HAP-1 (cell line): Measurements from ENCODE around the gene TRRAP.

ENCODE experiments used
- DNase-seq, 2 experiments: peaks; one replicate each; pipeline ENCODE4 v3.0.0-alpha.2; 2016 to 2020; ENCODE audit warnings: low spot score in 2 of 2
- H3K27me3 ChIP-seq: fragments of 250-450 bp; sonication (Bioruptor Pico); 2 replicates; pipeline ENCODE4 v1.5.1; 2020; ENCODE audit warnings: low read depth, mild to moderate bottlenecking, moderate library complexity
- H3K36me3 ChIP-seq: fragments of 250-450 bp; sonication (Bioruptor Pico); replicated peaks from 2 replicates; pipeline ENCODE4 v1.5.1; 2020; ENCODE audit warnings: mild to moderate bottlenecking
- H3K4me1 ChIP-seq: fragments of 250-450 bp; sonication (Bioruptor Pico); 2 replicates; pipeline ENCODE4 v1.5.1; 2020; ENCODE audit warnings: mild to moderate bottlenecking
- H3K4me3 ChIP-seq: fragments of 250-450 bp; sonication (Bioruptor Pico); 2 replicates; pipeline ENCODE4 v1.5.1; 2020; ENCODE audit warnings: mild to moderate bottlenecking, moderate library complexity
- H3K9me3 ChIP-seq: fragments of 250-450 bp; sonication (Bioruptor Pico); 2 replicates; pipeline ENCODE4 v1.5.1; 2020; ENCODE audit warnings: mild to moderate bottlenecking, moderate library complexity
- in situ Hi-C: fragments of 300-500 bp; cut with MboI; formaldehyde crosslinking; loops from 3 replicates; pipeline ENCODE4 v1.14.3; 2020; ENCODE audit warnings: low sequenced_read_pairs, inconsistent platforms, mixed read lengths

Gene TRRAP

GRCh38 chr7:98892609-98893008, 14.3 kb downstream of the TRRAP start:
- H3K36me3 ChIP-seq: peaks cover 47% of the 10 kb centered on the region
- H3K27me3 ChIP-seq: no peaks in the 10 kb centered on the region
- H3K9me3 ChIP-seq: no peaks in the 10 kb centered on the region
- no peak for DNase-seq
- H3K4me1 ChIP-seq: no peaks in the 10 kb centered on the region
- in situ Hi-C loops: no loop called here
- no peak overlapping the region for H3K4me3 ChIP-seq

GRCh38 chr7:98899816-98900215, 21.5 kb downstream of the TRRAP start:
- Histone ChIP-seq H3K4me1 (no peaks in the 10 kb centered on the region), H3K27me3 (no peaks in the 10 kb centered on the region), H3K4me3 (no peak overlapping the region), H3K9me3 (no peaks in the 10 kb centered on the region), H3K36me3 (peaks cover 72% of the 10 kb centered on the region)
- DNase-seq: no peak
- in situ Hi-C loops: no loop called here

DNA sequence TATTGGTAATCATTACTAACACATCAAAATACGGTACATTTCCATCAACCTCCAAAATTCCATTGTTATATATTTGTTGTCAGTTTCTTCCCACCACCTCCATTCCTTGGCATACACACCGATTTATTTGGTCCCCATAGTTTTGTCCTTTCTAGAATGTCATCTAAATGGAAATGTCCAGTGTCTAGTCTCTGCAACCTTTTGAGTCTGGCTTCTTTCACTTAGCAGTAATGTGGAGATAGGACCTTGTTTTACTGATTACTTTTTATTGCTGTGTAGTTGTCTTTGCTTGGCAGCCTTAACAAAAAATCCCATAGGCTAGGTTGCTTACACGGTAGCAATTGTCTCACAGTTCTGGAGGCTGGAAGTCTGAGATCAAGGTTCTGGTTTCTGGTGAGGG, 22.5 kb downstream of the TRRAP start:
- in situ Hi-C loops: no loop called here
- H3K4me1 ChIP-seq: no peaks in the 10 kb centered on the region
- DNase-seq: no peak
- H3K4me3 ChIP-seq: no peak overlapping the region
- H3K9me3 ChIP-seq: no peaks in the 10 kb centered on the region
- H3K36me3 ChIP-seq: peaks cover 79% of the 10 kb centered on the region
- no peaks in the 10 kb centered on the region for H3K27me3 ChIP-seq

DNA sequence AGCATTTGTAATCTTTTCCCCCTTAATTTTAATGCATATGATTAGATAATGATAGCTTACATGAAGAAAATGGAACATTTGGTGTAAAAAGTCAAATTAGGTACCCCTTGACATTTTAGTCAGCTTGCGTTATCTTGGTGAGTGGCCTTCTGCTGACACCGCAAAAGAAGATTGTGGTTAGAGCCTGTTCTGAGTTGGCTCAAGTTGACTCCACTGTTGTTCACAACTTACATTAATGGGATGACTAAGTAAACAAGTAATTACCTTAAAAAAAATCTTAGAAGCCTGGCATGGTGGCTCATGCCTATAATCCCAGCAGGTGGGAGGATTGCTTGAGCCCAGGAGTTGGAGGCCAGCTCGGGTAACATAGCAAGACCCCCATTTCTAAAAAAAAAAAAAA, 24.2 kb downstream of the TRRAP start:
- in situ Hi-C loops: no loop called here

DNA sequence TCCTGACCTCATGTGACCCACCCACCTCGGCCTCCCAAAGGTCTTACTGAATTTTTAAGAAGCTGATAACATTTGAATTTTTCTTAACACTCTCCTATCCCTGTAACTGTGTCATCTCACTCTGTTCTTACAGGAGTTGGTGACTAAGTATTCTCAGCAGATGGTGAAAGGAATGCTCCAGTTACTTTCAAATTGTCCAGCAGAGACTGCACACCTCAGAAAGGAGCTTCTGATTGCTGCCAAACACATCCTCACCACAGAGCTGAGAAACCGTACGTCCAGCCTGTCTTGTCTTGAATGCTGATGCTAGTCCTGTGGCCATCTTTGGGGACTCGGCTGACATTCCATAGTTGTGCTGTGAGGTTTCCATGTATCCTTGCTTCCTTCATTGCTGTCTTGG, 24.9 kb downstream of the TRRAP start:
- DNase-seq: no peak
- Histone ChIP-seq H3K4me1 (no peaks in the 10 kb centered on the region), H3K9me3 (no peaks in the 10 kb centered on the region), H3K4me3 (no peak overlapping the region), H3K27me3 (no peaks in the 10 kb centered on the region), H3K36me3 (peaks cover 70% of the 10 kb centered on the region)
- in situ Hi-C loops: no loop called here

More for the DNA sequence above, 24.2 kb downstream of the TRRAP start:
- Histone ChIP-seq H3K4me3 (no peak overlapping the region), H3K36me3 (peaks cover 73% of the 10 kb centered on the region), H3K9me3 (no peaks in the 10 kb centered on the region), H3K4me1 (no peaks in the 10 kb centered on the region), H3K27me3 (no peaks in the 10 kb centered on the region)
- no peak for DNase-seq

- H3K9me3 ChIP-seq: no peaks in the 10 kb centered on the region
- in situ Hi-C loops: no loop called here
- no peak for DNase-seq
These were observed 29.2 kb downstream of the TRRAP start for GRCh38 chr7:98907570-98907969.

DNA sequence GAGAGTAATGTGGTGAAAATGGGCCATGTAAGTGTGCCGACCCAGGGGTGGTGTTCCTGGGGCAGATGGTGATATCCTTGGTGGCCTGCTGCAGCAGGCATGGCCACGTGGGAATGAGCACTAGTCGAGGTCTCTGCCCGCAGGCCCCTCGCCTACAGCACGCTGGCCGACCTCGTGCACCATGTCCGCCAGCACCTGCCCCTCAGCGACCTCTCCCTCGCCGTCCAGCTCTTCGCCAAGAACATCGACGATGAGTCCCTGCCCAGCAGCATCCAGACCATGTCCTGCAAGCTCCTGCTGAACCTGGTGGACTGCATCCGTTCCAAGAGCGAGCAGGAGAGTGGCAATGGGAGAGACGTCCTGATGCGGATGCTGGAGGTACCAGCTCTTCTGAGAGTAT, 30.3 kb downstream of the TRRAP start:
- Histone ChIP-seq H3K4me1 (no peaks in the 10 kb centered on the region), H3K9me3 (no peaks in the 10 kb centered on the region), H3K27me3 (no peaks in the 10 kb centered on the region), H3K4me3 (no peak overlapping the region), H3K36me3 (peaks cover 69% of the 10 kb centered on the region)
- DNase-seq: no peak
- in situ Hi-C loops: no loop called here

More at GRCh38 chr7:98907570-98907969, 29.2 kb downstream of the TRRAP start:
- Histone ChIP-seq H3K4me3 (no peak overlapping the region), H3K4me1 (no peaks in the 10 kb centered on the region), H3K27me3 (no peaks in the 10 kb centered on the region), H3K36me3 (peaks cover 68% of the 10 kb centered on the region)

DNA sequence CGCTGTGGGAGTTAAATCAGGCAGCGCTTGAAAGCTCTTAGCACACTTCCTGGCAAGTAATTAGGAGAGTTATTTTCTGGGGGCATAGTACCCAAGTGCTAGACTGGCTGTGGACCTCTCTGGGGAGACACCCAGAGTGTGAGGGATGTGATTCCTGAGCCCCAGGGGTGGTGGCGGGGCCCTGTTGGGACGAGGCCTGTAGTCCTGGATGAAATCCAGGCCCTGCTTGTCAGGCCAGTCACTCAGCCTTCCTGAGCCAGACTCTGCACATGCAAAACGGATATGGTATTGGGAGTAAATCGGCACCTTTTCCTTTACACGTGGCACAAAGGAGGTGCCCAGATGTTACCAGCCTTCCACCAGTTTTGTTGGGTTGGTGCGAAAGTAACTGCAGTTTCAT, 31.2 kb downstream of the TRRAP start:
- Histone ChIP-seq H3K36me3 (peaks cover 70% of the 10 kb centered on the region), H3K4me3 (no peak overlapping the region), H3K27me3 (no peaks in the 10 kb centered on the region), H3K9me3 (no peaks in the 10 kb centered on the region), H3K4me1 (no peaks in the 10 kb centered on the region)
- DNase-seq: no peak
- in situ Hi-C loops: no loop called here

- Histone ChIP-seq H3K36me3 (peaks cover 63% of the 10 kb centered on the region), H3K4me1 (no peaks in the 10 kb centered on the region), H3K9me3 (no peaks in the 10 kb centered on the region), H3K27me3 (no peaks in the 10 kb centered on the region), H3K4me3 (no peak overlapping the region)
- no peak for DNase-seq
- in situ Hi-C loops: no loop called here
These were observed 32.1 kb downstream of the TRRAP start for GRCh38 chr7:98910427-98910826.

- DNase-seq: no peak
- peaks cover 69% of the 10 kb centered on the region for H3K36me3 ChIP-seq
- H3K27me3 ChIP-seq: no peaks in the 10 kb centered on the region
- in situ Hi-C loops: no loop called here
- H3K4me3 ChIP-seq: no peak overlapping the region
- no peaks in the 10 kb centered on the region for H3K4me1 ChIP-seq
- H3K9me3 ChIP-seq: no peaks in the 10 kb centered on the region
These were observed 33.6 kb downstream of the TRRAP start for GRCh38 chr7:98911916-98912315.

- no peaks in the 10 kb centered on the region for H3K9me3 ChIP-seq
- no peak overlapping the region for H3K4me3 ChIP-seq
- H3K27me3 ChIP-seq: no peaks in the 10 kb centered on the region
- in situ Hi-C loops: no loop called here
- peaks cover 76% of the 10 kb centered on the region for H3K36me3 ChIP-seq
- DNase-seq: no peak
- no peaks in the 10 kb centered on the region for H3K4me1 ChIP-seq
These were observed 34.7 kb downstream of the TRRAP start for GRCh38 chr7:98913026-98913425.

DNA sequence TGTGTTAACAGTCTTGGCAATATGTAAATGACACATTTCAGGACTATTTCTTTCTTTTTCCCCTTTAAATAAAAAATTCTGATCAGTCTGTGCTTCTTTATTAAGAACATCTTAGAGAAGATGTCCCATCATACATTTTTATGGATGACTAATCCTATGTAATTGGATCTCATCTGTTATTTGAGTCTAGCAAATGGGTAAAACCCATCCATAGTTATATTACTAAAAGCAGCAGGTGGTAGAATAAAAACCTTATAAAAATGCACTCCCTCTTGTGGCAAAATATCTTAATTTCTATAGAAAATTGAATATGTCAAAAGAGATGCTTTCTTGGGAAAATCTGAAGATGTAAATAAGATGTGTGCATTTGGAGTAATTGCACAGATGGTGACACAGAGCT, 35.3 kb downstream of the TRRAP start:
- peaks cover 70% of the 10 kb centered on the region for H3K36me3 ChIP-seq
- no peaks in the 10 kb centered on the region for H3K9me3 ChIP-seq
- in situ Hi-C loops: no loop called here
- no peaks in the 10 kb centered on the region for H3K27me3 ChIP-seq
- H3K4me3 ChIP-seq: no peak overlapping the region
- DNase-seq: no peak
- no peaks in the 10 kb centered on the region for H3K4me1 ChIP-seq

- Histone ChIP-seq H3K36me3 (peaks cover 73% of the 10 kb centered on the region), H3K9me3 (no peaks in the 10 kb centered on the region), H3K27me3 (no peaks in the 10 kb centered on the region), H3K4me1 (no peaks in the 10 kb centered on the region), H3K4me3 (no peak overlapping the region)
- in situ Hi-C loops: no loop called here
- no peak for DNase-seq
These were observed 39.0 kb downstream of the TRRAP start for GRCh38 chr7:98917331-98917730.

GRCh38 chr7:98921608-98922372, 43.5 kb downstream of the TRRAP start:
- Histone ChIP-seq H3K4me3 (no peak overlapping the region), H3K9me3 (no peaks in the 10 kb centered on the region), H3K27me3 (no peaks in the 10 kb centered on the region), H3K36me3 (peaks cover 78% of the 10 kb centered on the region), H3K4me1 (no peaks in the 10 kb centered on the region)
- DNase-seq: no peak
- in situ Hi-C loops: no loop called here
